Right lobe of liver (tissue), 6 donors: Measurements from ENCODE around the gene DNAJC24. TPM values are rescaled to one million over a fixed set of nuclear protein-coding genes. Genes with fewer than 3 reads are reported as not detected.

Source experiments
- ATAC-seq, 4 donors: fragments of 200-7000 bp; cut with Tn5 transposase; one replicate each; pipeline ENCODE4 v1.9.1; 2020; ENCODE audit warnings: mild to moderate bottlenecking in 4 of 4, moderate library complexity in 4 of 4
- DNase-seq, 3 donors: peaks; one replicate each; pipeline ENCODE4 v3.0.0-alpha.2; 2020
- H3K27ac ChIP-seq, 3 donors: fragments of 200-600 bp; one replicate each; pipeline ENCODE4 v1.8.0; 2022
- H3K27me3 ChIP-seq, 2 donors: fragments of 200-600 bp; one replicate each; pipeline ENCODE4 v1.8.0; 2022
- H3K36me3 ChIP-seq, 4 donors: fragments of 200-600 bp; sonication (generic) in 1 of 4; one replicate each; pipeline versions ENCODE4 v1.5.1 to v1.8.0; 2017 to 2022; ENCODE audit warnings: control low read depth in 1 of 4
- H3K4me1 ChIP-seq, 4 donors: fragments of 200-600 bp; sonication (generic) in 1 of 4; one replicate each; pipeline versions ENCODE4 v1.5.1 to v1.8.0; 2017 to 2022; ENCODE audit warnings: control low read depth in 1 of 4
- H3K4me3 ChIP-seq, 3 donors: fragments of 200-600 bp; one replicate each; pipeline ENCODE4 v1.8.0; 2022
- H3K9me3 ChIP-seq, 4 donors: fragments of 200-600 bp; sonication (generic) in 1 of 4; one replicate each; pipeline versions ENCODE4 v1.5.1 to v1.8.0; 2017 to 2022; ENCODE audit warnings: control low read depth in 1 of 4
- CTCF ChIP-seq, 4 donors: fragments of 200-600 bp in 3 of 4; fragments of 450-650 bp in 1 of 4; IDR thresholded peaks; one replicate each; pipeline versions ENCODE4 v1.5.1 to v1.8.0; 2016 to 2022; ENCODE audit warnings: antibody characterized with exemption in 4 of 4, mild to moderate bottlenecking in 2 of 4
- POLR2A ChIP-seq: fragments of 450-650 bp; IDR thresholded peaks from one replicate; pipeline ENCODE4 v1.6.1; 2017; ENCODE audit warnings: antibody characterized with exemption, mild to moderate bottlenecking
- WGBS: methylation state at CpG from one replicate; pipeline ENCODE4 v1.1.6; 2018; ENCODE audit warnings: low coverage, low lambda C conversion rate; ENCODE audit not compliant: insufficient coverage; ENCODE audit errors: missing lambda C conversion rate; 5-methylcytosine and 5-hydroxymethylcytosine counted together
- intact Hi-C, 2 donors: fragments of 100-400 bp; cut with DNase I; formaldehyde crosslinking; loops; one replicate each; pipeline versions ENCODE4 v1.11.2 to v1.14.1; 2022
- total RNA-seq, 6 experiments: library from RNA; depleted of rRNA in 2 of 6; stranded (reverse); fragments of >200 nt in 2 of 6; fragmentation: NEBNext Ultra II Directional in 3 of 6; extraction: Animal tissue kit (Norgen Biotek cat#: 25700) in 3 of 6; gene quantifications; one replicate each; pipeline versions ENCODE4 v1.1.0 to v1.2.4, GENCODE V29; 2016 to 2023
- donor health status: DM: no; HTN: yes; CAD: no.
- donor health status: DM: no; HTN: no; CAD: no.
- donor health status: DM: no; HTN: no; CAD: no.
- donor health status: DM: no; HTN: yes; CAD: no.
- donor health status: DM: no; HTN: yes; CAD: no.

Gene DNAJC24
- total RNA-seq, 6 experiments from 2014 or later: 3.9 to 12.4 (median 7.2) TPM

GRCh38 chr11:31421820-31422219 is 52.2 kb downstream of the DNAJC24 start:
- Histone ChIP-seq H3K4me1 (no peaks in the 10 kb centered on the region), H3K27me3 (no peaks in the 10 kb centered on the region), H3K27ac (no peak overlapping the region), H3K9me3 (no peaks in the 10 kb centered on the region), H3K4me3 (no peak overlapping the region), H3K36me3 (no peaks in the 10 kb centered on the region)
- TF ChIP-seq POLR2A (no peak), CTCF (IDR thresholded peaks at IDR 0.05) (no peak)
- WGBS: 81% methylated on average over 2 of the region's 2 CpGs
- ATAC-seq (no peak), DNase-seq (no peak)
- intact Hi-C loops: no loop called here

- TF ChIP-seq CTCF (IDR thresholded peaks at IDR 0.05) (no peak), POLR2A (no peak)
- H3K27me3 ChIP-seq: no peaks in the 10 kb centered on the region
- intact Hi-C loops: no loop called here
- no peaks in the 10 kb centered on the region for H3K9me3 ChIP-seq
- DNase-seq (no peak), ATAC-seq (no peak)
- H3K36me3 ChIP-seq: no peaks in the 10 kb centered on the region
- WGBS: 93% methylated on average over 1 of the region's 1 CpG
- H3K4me1 ChIP-seq: no peaks in the 10 kb centered on the region
- H3K4me3 ChIP-seq: no peak overlapping the region
- no peak overlapping the region for H3K27ac ChIP-seq
Measured at GRCh38 chr11:31422703-31423102, 53.0 kb downstream of the DNAJC24 start.

- ATAC-seq (no peak), DNase-seq (no peak)
- Histone ChIP-seq H3K4me3 (no peak overlapping the region), H3K27me3 (no peaks in the 10 kb centered on the region), H3K9me3 (no peaks in the 10 kb centered on the region), H3K36me3 (no peaks in the 10 kb centered on the region), H3K4me1 (no peaks in the 10 kb centered on the region), H3K27ac (no peak overlapping the region)
- intact Hi-C loops: no loop called here
- TF ChIP-seq POLR2A (no peak), CTCF (IDR thresholded peaks at IDR 0.05) (no peak)
Measured at GRCh38 chr11:31424652-31425051, 55.0 kb downstream of the DNAJC24 start.

- intact Hi-C loops: no loop called here
- H3K36me3 ChIP-seq: no peaks in the 10 kb centered on the region
- no peaks in the 10 kb centered on the region for H3K27me3 ChIP-seq
- H3K4me3 ChIP-seq: no peak overlapping the region
- H3K4me1 ChIP-seq: no peaks in the 10 kb centered on the region
- ATAC-seq: no peak
- H3K27ac ChIP-seq: no peak overlapping the region
- 100% methylated on average over 1 of the region's 1 CpG for WGBS
- no peaks in the 10 kb centered on the region for H3K9me3 ChIP-seq
- DNase-seq: no peak
- TF ChIP-seq POLR2A: no peak
- TF ChIP-seq CTCF (IDR thresholded peaks at IDR 0.05): no peak
Measured at GRCh38 chr11:31433851-31434250, 64.2 kb downstream of the DNAJC24 start.

GRCh38 chr11:31437742-31438435 is 68.2 kb downstream of the DNAJC24 start:
- ATAC-seq (no peak), DNase-seq (no peak)
- WGBS: 84% methylated on average over 2 of the region's 2 CpGs
- TF ChIP-seq CTCF (IDR thresholded peaks at IDR 0.05): no peak
- Histone ChIP-seq H3K27ac (no peak overlapping the region), H3K9me3 (no peaks in the 10 kb centered on the region), H3K4me1 (no peaks in the 10 kb centered on the region), H3K27me3 (no peaks in the 10 kb centered on the region), H3K4me3 (no peak overlapping the region), H3K36me3 (no peaks in the 10 kb centered on the region)
- intact Hi-C loops: no loop called here
